GM10266 (cell line): ENCODE data around the gene PRLR.

Experiments
- DNase-seq: peaks from one replicate; pipeline ENCODE4 v3.0.0; 2012; ENCODE audit errors: extremely low spot score
- TF ChIP-seq, protein P1 (sequence below): IDR thresholded peaks from 2 replicates; pipeline ENCODE4 v1.5.1; 2012; ENCODE audit warnings: mild to moderate bottlenecking, low read depth; ENCODE audit not compliant: control insufficient read depth, insufficient read depth; ENCODE audit errors: missing control alignments

Gene PRLR

DNA sequence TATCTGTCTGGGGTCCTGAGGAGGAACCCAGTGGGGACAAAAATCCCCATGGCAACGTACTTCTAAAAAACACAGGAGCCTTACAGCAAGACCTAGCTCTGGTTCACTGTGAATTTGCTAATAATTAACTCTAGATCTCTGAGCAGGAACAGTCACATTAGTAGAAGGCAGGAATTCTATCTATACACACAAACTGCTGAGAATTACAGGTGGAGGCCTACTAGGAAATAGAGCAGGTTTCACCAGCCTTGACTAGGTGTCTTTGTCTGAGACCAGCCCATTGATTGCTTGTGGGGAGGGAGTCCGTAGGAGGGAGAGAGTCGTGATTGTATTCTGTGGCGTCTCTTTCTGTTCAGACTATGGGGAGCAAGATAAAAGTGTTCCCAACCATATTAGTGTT, 44.8 kb downstream of the PRLR start:
- TF ChIP-seq, protein P1, sequence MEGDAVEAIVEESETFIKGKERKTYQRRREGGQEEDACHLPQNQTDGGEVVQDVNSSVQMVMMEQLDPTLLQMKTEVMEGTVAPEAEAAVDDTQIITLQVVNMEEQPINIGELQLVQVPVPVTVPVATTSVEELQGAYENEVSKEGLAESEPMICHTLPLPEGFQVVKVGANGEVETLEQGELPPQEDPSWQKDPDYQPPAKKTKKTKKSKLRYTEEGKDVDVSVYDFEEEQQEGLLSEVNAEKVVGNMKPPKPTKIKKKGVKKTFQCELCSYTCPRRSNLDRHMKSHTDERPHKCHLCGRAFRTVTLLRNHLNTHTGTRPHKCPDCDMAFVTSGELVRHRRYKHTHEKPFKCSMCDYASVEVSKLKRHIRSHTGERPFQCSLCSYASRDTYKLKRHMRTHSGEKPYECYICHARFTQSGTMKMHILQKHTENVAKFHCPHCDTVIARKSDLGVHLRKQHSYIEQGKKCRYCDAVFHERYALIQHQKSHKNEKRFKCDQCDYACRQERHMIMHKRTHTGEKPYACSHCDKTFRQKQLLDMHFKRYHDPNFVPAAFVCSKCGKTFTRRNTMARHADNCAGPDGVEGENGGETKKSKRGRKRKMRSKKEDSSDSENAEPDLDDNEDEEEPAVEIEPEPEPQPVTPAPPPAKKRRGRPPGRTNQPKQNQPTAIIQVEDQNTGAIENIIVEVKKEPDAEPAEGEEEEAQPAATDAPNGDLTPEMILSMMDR: no peak
- no peak for DNase-seq

DNA sequence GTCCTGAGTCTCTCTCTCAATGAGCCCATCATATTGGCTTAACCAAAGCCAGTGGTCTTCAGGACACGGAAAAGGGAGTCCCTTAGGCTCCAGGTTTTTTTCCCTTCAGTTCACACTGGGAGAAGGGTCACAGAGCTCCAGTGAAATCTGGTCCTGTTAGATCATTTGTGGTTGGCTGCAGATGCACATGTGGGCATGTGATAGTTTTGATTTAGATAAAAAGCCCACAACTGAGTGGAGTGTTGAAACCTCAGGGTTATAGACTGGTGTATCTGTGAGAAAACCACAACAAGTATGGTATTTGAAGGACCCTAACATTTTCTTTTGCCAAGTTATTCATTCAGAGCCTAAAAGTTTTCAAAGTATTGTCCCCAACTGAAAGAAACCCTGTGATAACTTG, 46.7 kb downstream of the PRLR start:
- TF ChIP-seq, protein P1: no peak
- no peak for DNase-seq

DNA sequence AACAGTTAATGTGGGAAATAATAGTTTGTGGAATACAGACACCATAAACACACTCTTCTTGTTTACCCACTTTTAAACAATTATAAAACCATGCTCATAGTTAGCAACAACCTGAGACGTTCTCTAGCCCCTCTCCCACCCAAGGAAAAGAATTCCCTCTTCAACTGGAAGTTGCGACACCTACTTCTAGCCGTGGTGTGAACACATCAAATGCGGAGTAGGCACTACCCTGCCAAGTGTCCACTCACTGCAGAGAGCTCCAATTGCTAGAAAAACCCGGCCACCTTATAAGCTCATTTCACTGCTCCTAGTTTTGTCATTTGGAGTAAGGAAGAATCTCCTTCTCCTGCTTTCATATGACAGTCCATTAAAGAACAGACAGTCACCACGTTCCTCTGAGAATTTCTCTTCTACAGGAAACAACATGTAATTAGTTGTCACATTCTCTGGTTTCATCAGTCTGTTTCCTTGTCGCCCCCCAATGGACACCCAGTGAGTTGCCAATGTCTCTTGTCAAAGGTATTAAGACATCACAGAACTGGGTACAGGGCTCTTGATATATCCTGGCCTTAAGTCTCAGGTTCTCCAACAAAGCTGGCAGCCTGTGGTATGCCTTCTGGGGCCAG, 47.3 kb downstream of the PRLR start:
- TF ChIP-seq, protein P1: peak; percentile 72
- DNase-seq: peak; percentile 49

DNA sequence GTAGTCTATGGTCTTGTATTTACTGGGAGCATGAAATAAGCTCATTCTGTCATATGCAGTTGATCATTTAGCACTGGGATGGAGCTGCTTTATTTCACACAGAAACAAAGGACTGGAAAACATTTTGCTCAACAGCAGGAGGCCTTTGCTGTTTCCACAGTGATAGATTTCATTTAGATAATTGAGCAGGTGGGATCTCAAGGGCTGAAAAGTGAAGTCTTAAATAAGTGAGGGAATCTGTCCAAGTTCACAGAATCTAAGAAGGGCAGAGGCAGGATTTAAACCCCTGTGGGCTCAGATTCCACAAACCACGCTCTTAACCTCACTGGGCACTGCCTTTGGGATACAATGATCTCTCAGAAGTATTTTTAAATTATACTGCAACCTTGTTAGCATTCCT, 47.8 kb downstream of the PRLR start:
- TF ChIP-seq, protein P1: no peak
- no peak for DNase-seq

DNA sequence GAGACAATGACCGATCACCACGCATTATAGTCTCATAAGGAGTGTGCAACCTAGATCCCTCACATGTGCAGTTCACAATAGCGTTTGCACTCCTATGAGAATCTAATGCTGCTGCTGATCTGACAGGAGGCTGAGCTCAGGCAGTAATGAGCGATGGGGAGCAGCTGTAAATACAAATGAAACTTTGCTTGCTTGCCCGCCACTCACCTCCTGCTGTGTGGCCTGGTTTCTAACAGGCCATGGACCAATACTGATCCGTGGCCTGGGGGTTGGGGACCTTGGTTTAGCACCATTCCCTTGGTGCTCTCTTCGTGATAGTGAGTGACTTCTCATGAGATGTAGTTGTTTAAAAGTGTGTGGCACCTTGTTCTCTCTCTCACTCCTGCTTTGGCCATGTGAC, 50.2 kb downstream of the PRLR start:
- DNase-seq: no peak
- TF ChIP-seq, protein P1: no peak

DNA sequence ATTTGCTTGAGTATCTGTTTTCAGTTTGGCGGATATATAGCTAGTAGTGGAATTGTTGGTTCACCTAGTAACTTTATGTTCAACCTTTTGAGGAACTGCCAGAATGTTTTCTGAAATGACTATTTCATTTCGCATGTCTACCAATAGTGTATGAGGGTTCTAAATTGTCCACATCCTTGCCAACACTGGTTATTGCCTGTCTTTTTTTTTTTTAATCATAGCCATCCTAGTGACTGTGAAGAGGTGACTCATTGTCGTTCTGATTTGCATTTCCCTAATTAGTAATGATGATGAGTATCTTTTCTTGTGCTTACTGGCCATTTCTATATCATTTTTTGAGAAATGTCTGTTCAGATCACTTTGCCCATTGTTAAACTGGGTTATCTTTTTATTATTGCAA, 52.5 kb downstream of the PRLR start:
- no peak for DNase-seq
- TF ChIP-seq, protein P1: no peak

DNA sequence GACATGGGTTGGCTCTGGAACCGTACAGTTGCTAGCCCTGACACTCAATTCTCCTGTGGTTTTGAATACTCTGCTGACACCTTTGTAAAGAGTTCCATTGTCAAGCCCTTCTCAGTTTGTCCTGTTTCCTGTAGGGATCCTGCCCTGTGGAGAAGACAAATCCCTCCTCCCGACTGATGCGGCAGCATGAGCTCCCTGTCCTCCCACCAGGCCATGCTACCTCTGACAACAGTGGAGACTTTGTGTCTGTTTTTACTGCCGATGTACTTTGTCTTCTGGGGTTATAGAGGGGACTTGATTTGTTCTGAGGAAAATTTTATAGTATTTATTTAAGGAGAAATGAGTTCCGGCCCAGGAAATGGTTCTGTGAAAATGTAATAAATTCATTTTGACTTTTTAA, 57.8 kb downstream of the PRLR start:
- TF ChIP-seq, protein P1: no peak
- DNase-seq: no peak
